GM23338 (cell line): ENCODE data around the gene GRAMD1A.

Source experiments
- CREB1 ChIP-seq: fragments of 250-450 bp; sonication (Bioruptor Pico); IDR thresholded peaks from 2 replicates; pipeline ENCODE4 v1.5.0; 2020; ENCODE audit warnings: low read depth, mild to moderate bottlenecking, moderate library complexity
- CTCF ChIP-seq, 2 experiments: fragments of 200-600 bp in 1 of 2; sonication (generic) in 1 of 2; conservative IDR thresholded peaks; 2 replicates each; pipeline versions ENCODE4 v1.5.1 to v1.6.1; 2016 to 2017; ENCODE audit warnings: antibody characterized with exemption in 2 of 2, low read depth in 2 of 2, mild to moderate bottlenecking in 2 of 2, moderate library complexity in 1 of 2
- ETS1 ChIP-seq: IDR thresholded peaks from 2 replicates; pipeline ENCODE4 v1.6.1; 2016; ENCODE audit warnings: antibody characterized with exemption
- EZH2 ChIP-seq: fragments of 200-600 bp; sonication (generic); IDR thresholded peaks from one replicate; pipeline ENCODE4 v1.8.0; 2017; ENCODE audit warnings: antibody characterized with exemption, mild to moderate bottlenecking, low read depth; ENCODE audit not compliant: unreplicated experiment
- EZH2phosphoT487 ChIP-seq: fragments of 200-600 bp; sonication (generic); IDR thresholded peaks from one replicate; pipeline ENCODE4 v1.8.1; 2018; ENCODE audit warnings: antibody characterized with exemption; ENCODE audit not compliant: unreplicated experiment
- JUNB ChIP-seq: IDR thresholded peaks from one replicate; pipeline ENCODE4 v1.6.1; 2016; ENCODE audit warnings: antibody characterized with exemption; ENCODE audit not compliant: unreplicated experiment
- POLR2AphosphoS5 ChIP-seq: IDR thresholded peaks from 2 replicates; pipeline ENCODE4 v1.6.1; 2016; ENCODE audit warnings: antibody characterized with exemption, low read depth
- REST ChIP-seq: IDR thresholded peaks from one replicate; pipeline ENCODE4 v1.6.1; 2018; ENCODE audit warnings: antibody characterized with exemption; ENCODE audit not compliant: unreplicated experiment

- no peak for TF ChIP-seq CTCF (conservative IDR thresholded peaks at IDR 0.05; ENCODE audit: low read depth in 2 of 2)
- no peak for TF ChIP-seq CREB1
- no peak for TF ChIP-seq EZH2
- no peak for TF ChIP-seq POLR2AphosphoS5
- TF ChIP-seq ETS1: no peak
- no peak for TF ChIP-seq REST
- TF ChIP-seq EZH2phosphoT487: no peak
- no peak for TF ChIP-seq JUNB
Measured at GRCh38 chr19:35022460-35022859, 22.3 kb downstream of the GRAMD1A start.
